HEK293T (cell line): Measurements from ENCODE around the gene KYNU.

Experiments used
- BHLHE40 ChIP-seq: fragments of 450-650 bp; IDR thresholded peaks from 2 replicates; pipeline ENCODE4 v1.6.1; 2016; ENCODE audit warnings: mild to moderate bottlenecking, moderate library complexity, borderline replicate concordance
- FOXA1 ChIP-seq: fragments of 450-650 bp; IDR thresholded peaks from 2 replicates; pipeline ENCODE4 v1.6.1; 2016; ENCODE audit warnings: mild to moderate bottlenecking
- HDGF ChIP-seq: fragments of 450-650 bp; IDR thresholded peaks from 2 replicates; pipeline ENCODE4 v1.6.1; 2017; ENCODE audit warnings: antibody characterized with exemption, borderline replicate concordance

DNA sequence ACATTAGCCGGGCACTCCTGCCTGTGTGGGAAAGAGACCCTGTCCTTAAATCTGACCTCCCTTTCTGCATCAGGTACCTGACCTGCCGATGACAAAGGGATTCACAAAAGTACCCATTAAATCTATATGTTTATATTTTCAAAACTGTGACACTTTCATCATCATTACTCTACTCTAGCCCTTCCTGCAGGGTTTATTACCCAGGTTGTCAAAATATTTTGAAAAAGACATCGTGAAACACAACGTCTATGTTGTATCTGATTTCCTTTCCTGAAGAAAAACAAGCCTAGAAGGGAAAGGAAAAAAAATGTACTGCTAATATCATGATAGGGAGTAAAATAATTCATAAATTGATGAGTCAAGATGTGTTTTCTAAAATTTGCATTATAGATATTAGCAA lies 15.2 kb upstream of the KYNU start:
- no peak for TF ChIP-seq BHLHE40
- TF ChIP-seq HDGF, result no peak
- TF ChIP-seq FOXA1, result no peak
